GM19023 (cell line): ENCODE measurements around the gene DOP1A.

Experiments
- ATAC-seq: cut with Tn5 transposase; IDR thresholded peaks from one replicate; pipeline ENCODE4 v1.9.1; 2021; ENCODE audit warnings: mild to moderate bottlenecking, moderate library complexity; ENCODE audit not compliant: unreplicated experiment

DOP1A gene

DNA sequence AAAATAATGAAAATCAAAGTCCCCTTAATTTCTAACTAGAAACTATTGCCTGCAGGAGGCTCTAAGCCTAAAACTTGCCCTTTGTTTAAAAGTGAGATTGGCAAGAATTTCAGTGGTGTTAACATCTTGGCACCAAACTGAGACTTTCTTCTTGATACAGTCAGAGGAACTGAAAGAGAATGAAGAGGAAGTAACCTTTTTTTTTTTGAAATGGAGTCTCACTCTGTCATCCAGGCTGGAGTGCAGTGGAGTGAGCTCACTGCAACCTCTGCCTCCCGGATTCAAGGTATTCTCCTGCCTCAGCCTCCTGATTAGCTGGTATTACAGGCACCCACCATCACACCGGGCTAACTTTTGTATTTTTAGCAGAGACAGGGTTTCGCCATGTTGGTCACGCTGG, 3.6 kb downstream of the DOP1A start:
- ATAC-seq, result peak; percentile 38

DNA sequence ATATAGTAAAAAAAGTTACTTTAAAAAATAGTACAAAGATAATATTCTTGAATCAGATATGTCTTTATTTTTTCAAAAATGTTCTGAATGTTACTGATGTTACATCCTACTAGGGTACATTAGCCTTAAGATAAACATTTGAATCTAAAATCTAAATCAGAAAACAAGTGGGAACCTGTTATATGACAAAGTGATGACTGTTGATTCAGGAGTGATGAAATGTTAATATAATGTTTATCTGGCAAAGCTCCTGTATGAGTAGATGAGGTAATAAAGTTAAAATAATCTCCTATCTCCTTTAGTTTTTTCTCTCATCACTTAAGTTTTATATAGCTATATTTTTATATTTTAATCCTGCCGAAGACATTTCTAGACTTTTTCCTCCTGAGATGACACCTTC, 4.2 kb downstream of the DOP1A start:
- ATAC-seq, result no peak

DNA sequence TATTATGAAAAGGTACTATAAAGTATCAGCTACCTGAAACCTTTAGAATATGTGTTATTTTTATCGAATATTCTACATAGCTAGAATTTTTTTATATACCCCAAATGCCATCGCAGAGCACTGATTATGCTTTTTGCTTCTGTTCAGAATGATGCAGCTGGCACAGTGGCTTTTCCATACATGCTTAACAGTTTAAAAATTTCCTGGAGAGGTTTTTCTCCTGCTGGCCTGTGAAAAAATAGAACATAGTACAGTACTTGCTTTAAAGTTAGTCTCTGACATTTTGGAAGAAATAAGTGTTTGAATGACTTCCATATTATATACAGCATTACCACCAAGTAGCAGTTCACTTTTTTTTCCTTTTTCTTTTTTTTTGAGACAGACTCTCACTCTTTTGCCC, 5.3 kb downstream of the DOP1A start:
- no peak for ATAC-seq

DNA sequence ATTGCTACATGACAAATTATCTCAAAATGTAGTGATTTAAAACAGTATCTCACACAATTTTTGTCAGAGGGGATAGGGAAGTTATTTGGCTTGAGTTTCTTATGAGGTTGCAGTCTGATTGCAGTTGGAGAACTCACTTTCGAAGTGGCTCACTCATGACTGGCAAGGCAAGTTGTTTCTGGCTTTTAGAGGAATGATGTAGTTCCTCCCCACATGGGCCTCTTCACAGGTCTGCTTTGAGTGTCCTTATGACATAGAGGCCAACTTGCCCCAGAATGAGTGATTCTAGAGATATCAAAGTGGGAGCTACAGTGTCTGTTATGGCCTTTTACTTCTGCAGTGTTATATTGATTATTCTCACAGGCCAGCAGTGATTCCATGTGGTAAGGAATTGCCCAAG, 6.1 kb downstream of the DOP1A start:
- ATAC-seq, result no peak

DNA sequence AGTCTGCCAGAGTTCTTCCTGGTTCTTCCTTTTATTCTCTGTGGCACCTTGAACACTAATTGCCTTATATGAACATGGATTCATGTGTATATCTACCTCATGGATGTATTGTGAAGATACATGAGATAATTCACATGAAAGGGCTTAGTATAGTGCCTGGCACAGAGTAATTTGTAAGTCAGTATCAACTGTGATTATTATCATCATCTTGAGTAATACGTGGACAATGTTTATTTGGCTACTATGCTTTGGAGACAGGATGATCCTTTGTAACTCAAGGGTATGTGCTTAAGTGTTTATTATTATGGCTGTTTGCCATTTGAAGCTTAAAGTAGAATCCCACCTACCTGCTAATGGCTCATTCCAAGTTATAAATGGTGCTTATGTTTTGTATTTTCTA, 16.0 kb downstream of the DOP1A start:
- ATAC-seq, result no peak

DNA sequence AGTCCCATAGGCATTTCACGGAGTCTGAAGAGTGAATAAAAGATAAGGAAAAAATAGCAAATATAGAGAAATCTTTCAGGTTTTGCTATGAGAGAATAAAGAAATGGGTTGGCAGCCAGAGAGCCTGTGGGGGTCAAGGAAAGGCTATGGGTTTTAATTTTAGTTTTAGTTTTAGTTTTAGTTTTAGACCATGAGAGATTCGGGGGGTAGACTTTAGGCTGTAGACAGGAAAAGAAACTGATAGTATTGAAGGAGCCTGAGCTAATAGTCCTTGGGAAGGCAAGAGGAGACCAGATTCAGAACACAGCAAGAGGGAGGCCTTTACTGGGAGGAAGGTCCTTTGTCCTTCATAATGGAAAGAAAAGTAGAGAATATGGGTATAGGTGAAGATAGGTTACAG, 19.3 kb downstream of the DOP1A start:
- peak; percentile 97 for ATAC-seq

DNA sequence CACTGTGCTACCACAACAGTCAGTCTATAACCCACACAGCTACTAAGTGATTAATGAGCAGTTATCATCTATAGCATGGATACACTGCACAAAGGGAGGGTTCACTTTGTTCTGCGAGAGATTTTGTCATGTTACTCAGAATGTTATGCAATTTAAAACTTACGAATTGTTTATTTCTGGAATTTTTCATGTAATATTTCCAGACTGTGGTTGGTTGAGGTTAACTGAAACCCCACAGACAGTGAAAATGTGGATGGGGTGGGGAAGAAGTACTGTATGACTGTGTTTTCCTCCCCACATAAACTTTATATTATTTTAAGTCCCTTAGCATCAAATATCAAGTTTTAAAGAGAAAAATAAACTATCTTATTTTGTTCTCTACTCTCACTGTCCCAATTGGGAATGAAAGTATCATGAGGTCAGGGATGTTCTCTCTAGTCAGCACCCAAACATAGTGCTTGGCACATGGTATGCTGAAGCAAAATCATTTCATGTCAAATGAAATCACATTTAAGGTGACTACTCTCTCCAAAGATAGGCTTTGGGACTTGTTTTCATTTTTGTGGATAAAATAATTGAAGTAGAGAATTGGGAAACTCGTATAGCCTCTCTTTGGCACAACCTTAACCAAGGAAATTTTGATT, 25.4 kb downstream of the DOP1A start:
- no peak for ATAC-seq

DNA sequence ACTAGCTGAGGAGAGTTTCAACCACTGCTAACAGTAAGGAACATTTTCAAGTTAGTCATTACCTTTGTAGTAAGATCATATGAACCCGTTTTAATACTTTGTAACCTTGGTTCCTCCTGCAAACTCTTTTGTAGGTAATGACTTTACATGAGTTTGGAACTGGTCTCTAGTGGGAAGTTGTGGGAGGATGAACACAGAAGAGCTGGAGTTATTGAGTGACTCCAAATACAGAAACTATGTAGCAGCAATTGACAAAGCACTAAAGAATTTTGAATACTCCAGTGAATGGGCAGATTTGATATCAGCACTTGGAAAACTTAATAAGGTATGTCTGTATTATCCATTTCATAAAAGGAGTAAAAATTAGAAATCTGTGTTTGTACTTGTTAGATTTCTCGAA, 29.3 kb downstream of the DOP1A start:
- ATAC-seq, result no peak

DNA sequence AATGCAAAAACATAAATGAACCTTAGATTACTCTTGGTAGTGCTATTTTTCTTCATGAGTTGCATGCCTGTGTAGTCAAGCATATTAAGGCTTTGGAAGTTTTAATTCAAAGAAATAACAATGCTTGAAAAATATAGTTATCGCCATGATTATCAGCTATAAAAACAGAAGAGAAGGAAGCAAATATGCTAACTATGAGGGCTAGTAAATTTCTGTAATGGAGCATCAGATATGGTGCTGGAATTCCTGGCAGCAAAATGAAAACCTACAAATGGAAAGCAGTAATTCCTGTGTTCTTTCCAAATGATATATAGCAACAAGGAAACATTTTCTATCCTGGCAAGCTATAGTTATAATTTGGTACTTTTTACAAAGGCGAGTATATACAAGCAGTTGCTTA, 29.7 kb downstream of the DOP1A start:
- ATAC-seq, result no peak

DNA sequence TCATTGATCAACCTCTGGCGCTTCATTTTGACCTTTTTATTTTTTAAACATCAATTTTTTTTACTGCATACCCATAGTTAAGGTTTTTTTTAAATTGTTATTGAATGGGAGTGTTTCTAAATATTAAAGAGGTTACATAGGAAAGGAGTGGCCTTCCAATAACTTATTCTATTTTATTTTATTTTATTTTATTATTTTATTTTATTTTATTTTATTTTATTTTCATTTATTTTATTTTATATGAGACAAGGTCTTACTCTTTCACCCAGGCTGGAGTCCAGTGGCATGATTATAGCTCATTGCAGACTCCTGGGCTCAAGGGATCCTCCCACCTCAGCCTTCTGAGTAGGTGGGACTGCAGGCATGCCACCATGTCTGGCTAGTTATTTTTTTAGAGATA, 30.2 kb downstream of the DOP1A start:
- ATAC-seq, result no peak

DNA sequence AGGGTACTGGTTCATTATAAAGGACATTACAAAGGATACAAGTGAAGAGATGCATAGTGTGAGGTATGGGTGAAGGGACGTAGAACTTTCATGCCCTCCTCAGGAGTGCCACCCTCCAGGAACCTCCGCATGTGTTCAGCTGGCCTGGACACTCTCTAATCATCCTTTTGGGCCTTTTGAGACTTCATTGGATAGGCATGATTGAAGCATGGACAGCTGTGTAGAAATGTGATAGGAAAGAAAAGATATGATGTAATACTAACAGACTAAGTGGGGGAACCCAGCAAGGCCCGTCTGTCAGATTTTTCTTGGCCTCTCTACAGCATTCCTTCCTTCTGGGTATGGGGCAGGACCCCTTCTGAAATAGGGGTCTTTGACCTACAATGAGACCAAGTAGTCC, 31.1 kb downstream of the DOP1A start:
- no peak for ATAC-seq

DNA sequence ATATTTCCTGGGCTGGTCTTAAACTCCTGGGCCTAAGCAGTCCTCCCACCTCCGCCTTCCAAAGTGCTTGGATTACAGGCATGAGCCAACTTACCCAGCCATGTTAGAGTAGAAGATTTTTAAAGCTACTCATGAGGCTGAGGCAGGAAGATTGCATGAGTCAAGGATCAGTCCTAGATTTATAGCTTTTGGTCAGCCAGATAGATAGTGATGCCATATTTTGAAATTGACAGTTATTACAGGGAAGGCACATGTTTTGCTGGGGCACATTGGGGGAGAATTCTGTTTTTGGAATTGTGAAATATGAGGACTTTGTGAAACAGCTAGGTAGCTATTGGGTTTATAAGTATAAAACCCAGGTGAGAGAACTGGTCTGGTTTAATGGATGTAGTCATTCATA, 40.9 kb downstream of the DOP1A start:
- ATAC-seq, result no peak

DNA sequence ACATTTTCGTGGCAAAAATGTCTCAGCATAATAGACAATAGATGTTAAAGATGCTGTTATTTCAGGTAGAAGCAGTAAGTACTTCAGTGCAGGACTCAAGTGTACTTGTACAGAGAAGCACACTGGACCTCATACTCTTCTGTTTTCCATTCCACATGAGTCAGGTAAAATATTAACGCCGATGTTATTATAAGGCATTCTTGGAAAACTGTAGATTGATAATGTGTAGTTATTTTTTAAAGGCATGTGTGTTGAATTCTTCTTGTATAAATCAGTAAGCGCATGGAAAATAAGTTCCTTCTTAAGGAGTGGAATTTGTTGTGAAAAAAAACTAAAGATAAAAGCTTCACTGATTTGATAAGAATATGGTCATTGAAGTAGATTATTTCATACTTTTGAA, 45.8 kb downstream of the DOP1A start:
- no peak for ATAC-seq

DNA sequence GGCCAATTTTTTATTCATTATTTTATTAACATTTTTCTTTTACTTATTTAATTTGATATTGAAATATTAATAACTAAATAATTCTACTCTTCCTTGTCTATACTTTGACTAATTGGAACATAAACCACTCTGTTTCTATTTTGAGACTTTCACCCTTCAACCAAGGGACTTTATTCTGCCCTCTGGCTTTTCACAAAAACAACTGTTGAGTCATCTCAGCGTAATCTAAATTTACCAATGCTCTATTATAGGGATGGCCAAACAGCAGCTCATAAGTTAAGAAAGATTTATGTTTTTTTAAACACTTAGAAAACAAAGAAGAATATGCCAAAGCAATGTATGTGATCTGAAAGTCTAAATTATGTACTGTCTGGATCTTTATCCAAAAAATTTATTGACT, 46.7 kb downstream of the DOP1A start:
- no peak for ATAC-seq

DNA sequence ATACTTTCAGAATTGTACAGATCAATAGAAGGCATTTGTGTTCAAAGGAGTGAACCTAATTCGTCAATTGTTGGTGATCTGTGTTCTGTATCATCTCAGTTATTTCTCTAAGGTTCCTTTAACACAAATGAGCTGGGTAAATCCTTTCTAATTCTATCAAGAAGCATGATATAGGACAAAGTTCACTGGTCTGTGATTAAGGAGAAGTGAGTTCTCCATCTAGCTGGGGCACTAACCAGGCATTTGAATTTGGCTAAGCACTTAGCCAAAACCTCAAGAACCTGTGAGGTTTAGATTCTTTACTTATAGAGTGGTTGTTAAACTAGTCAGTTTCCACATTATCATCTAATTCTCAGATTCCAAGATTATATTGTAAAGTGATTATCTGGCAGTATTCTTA, 50.3 kb downstream of the DOP1A start:
- no peak for ATAC-seq

DNA sequence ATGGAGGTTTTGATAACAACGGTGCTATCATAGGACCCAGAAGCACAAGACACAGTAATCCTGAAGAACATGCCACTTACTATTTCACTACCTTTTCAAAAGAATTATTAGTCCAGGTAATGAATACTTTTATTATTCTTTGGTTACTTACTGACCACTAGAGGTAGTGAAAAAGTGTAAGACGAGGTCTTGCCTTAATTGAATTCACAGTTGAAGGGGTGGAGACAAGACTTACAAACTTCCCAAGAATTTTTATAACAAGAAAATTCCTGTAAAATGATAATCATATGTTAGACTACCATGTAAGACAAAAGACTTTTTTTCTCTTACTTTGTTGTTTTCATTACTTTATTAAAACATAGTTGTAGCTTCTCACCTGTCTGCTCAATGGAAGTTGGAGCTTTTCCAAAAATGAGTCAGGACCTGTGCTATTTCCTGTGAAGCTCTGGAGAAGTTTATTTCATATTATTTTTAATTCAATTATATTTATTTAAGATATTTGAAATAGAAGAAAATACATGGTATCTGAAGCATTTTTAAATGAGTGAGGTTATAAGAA, 52.4 kb downstream of the DOP1A start:
- ATAC-seq, result no peak

DNA sequence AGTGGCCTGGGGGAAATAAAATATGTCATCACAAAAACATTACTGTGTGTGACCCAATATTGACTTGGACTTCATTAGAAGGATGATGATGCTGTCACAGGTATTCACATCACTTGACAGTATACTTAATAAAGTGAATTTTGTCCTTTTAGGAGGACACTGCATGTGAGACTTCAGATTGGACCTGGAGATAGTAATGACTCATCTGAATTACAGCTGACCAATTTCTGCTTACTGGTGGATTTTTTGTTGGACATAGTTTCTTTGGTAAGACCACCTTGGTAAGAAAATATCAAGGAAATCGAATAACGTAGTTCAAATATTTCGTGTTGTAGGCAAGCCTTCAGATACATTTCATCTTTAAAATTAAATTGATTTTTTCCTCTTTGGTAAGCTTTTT, 57.1 kb downstream of the DOP1A start:
- ATAC-seq, result no peak

DNA sequence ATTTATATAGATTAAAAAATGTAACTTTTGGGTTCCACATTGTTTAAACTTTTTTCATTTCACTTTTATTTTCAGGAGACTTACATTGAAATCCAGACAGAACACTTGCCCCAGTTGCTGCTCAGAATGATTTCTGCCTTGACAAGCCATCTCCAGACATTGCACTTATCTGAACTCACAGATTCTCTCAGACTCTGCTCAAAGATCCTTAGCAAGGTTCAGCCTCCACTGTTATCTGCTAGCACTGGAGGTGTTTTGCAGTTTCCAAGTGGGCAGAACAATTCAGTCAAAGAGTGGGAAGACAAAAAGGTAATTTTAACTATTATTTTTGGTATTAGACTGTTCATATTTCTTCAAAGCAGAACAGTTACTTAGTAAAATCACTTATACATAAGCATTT, 58.0 kb downstream of the DOP1A start:
- no peak for ATAC-seq

DNA sequence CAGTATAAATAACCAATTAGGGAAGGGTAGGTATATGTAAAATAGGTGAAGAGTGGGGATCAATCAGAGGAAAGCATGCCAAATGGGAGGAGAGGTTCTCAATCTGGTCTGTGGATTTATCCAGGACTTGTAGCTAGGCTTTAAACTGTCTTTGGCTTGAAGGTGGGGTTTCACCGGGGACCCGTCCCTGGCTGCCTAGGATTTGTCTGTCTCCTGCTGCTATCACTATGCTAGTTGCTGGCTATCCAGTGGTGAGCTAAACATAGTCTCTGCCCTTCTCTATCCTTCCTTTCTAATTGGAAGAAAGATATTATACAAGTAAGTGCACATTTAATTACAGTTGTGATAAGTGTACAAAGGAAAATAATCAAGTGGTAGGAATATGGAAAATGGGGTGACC, 58.8 kb downstream of the DOP1A start:
- ATAC-seq, result no peak

DNA sequence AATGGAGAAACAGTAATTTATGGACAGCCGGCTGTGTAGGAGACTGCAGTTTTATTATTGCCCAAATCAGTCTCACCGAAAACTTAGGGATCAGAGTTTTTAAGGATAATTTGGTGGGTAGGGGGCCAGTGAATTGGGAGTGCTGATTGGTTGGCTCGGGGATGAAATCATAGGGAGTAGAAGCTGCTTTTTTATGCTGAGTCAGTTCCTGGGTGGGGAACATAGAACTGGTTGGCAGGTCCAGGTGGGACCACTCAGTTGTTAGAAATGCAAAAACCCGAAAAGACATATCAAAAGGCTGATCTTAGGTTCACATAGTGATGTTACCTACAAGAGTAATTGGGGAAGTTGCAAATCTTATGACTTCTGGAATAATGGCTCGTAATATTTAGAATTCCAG, 59.3 kb downstream of the DOP1A start:
- no peak for ATAC-seq

DNA sequence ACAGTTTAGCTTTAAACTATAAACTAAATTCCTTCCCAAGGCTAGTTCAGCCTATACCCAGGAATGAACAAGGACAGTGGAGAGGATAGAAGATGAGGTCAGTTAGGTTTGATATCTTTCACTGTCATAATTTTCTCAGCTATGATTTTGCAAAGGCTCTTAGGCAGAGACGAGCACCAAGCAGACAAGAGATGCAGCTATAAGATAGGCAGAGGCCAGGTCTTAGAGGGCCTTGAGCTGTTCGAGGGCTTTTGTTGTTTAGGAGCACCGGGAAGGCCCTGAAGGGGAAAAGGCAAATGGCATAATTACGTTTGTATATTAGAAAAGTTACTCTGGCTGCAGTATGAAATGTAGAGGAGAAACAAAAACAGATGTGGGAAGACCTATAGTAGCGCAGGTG, 59.8 kb downstream of the DOP1A start:
- no peak for ATAC-seq

DNA sequence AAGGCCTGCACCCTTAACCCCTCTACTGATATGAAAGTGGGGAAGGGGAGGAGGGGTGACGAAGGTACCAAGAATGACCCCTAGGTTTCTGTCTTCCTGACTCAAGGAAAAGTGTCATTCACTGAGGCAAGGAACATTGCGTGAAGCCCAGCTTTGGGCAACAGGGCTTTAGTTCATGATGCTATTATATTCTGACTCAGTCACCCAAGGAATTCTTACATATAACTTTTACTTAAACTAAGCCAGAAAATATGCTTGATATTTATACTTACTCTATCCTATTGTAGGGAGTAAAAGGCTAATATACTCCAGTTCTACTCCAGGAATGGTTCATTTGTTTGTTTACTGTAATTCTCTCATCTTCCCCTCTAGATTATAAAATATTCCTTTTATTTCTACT, 60.5 kb downstream of the DOP1A start:
- ATAC-seq, result no peak

DNA sequence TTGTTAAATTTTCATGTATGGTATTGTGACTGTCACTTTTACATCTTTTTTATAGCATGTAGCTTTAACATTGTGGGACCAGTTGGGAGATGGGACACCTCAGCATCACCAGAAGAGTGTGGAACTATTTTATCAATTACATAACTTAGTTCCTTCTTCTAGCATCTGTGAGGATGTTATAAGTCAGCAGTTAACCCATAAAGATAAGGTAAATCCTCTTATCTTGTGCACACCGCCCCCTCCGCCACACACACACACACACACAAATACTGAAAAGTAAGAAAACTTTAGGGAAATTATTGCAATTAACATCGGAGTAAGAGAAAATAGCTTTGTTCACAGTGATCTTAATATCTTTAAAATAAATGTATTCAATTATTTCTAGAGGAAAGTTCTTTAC, 64.7 kb downstream of the DOP1A start:
- ATAC-seq, result no peak
